GM18951 (cell line): ENCODE measurements around the gene NVL.

Source experiments
- POLR2A ChIP-seq: IDR thresholded peaks from 4 replicates; pipeline ENCODE4 v1.6.1; 2011; ENCODE audit warnings: mild to moderate bottlenecking; ENCODE audit not compliant: insufficient read length, insufficient read depth; ENCODE audit errors: extremely low read depth
- in situ Hi-C: fragments of 300-500 bp; cut with MboI; formaldehyde crosslinking; loops from one replicate; pipeline ENCODE4 v1.12.0; 2022; ENCODE audit warnings: low sequenced_read_pairs, mixed read lengths, inconsistent platforms; ENCODE audit not compliant: unreplicated experiment

The NVL gene

GRCh38 chr1:224178894-224179293 lies 151.1 kb downstream of the NVL start:
- in situ Hi-C loops, result no loop called here
- no peak for TF ChIP-seq POLR2A

GRCh38 chr1:224177356-224177999 lies 152.5 kb downstream of the NVL start:
- TF ChIP-seq POLR2A, result no peak
- in situ Hi-C loops, result no loop called here
